Measurements from ENCODE around the gene TP53.

The TP53 gene

DNA sequence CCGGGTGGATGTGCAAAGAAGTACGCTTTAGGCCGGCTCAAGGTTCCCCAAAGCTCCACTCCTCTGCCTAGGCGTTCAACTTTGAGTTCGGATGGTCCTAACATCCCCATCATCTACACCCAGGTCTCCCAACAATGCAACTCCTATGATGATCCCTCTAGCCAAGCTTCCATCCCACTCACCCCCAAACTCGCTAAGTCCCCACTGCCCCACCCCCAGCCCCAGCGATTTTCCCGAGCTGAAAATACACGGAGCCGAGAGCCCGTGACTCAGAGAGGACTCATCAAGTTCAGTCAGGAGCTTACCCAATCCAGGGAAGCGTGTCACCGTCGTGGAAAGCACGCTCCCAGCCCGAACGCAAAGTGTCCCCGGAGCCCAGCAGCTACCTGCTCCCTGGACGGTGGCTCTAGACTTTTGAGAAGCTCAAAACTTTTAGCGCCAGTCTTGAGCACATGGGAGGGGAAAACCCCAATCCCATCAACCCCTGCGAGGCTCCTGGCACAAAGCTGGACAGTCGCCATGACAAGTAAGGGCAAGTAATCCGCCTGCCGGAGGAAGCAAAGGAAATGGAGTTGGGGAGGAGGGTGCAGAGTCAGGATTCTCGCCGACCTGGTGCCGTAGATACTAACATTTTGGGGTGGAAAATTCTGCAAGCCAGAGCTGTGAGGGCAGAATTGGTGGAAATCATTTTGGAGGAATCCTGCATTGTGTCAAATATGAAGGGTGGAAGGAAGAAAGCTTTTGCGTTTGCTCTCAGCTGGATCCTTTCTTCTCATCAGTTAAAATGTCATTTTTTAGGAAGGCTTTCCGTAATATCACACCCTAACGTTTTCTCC is at the start of gene TP53:
TP53 (minus strand) TSS at position 419 of the 836 bp plus-strand sequence. CDS start 10,896 bp downstream, outside the sequence.
- H3K27ac Mint-ChIP-seq: peak within 1 kb of the TSS; percentile 99
- peaks cover 39% of the 10 kb centered on the region for H3K4me1 Mint-ChIP-seq (ENCODE audit: low read depth)
- H3K27me3 Mint-ChIP-seq: no peaks in the 10 kb centered on the region
- no peaks in the 10 kb centered on the region for H3K9me3 Mint-ChIP-seq (ENCODE audit: low read depth)
- H3K4me3 Mint-ChIP-seq: peak within 1 kb of the TSS; percentile 98
- H3K36me3 Mint-ChIP-seq: peaks cover 9% of the 10 kb centered on the region

DNA sequence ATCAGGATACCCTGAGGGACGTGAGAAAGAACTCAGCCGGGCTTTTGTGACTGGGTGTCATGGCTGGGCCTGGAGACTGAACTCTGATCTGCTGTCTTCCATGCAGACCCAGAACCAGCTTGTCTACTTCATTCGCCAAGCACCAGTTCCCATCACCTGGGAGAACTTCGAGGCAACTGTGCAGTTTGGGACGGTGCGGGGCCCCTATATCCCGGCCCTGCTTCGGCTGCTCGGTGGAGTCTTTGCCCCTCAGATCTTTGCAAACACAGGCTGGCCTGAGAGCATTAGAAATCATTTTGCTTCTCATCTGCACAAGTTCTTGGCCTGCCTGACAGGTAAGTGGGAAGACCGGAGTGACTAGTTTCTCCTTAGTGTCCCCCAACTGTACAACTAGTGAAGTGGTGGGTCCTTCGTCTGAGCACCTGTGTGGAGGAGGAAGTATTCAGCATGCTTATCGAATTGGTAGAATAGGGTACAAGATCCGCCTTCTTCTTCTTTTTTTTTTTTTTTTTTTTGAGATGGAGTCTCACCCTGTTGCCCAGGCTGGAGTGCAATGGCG is 45.8 kb upstream of the TP53 start:
- no peaks in the 10 kb centered on the region for H3K9me3 Mint-ChIP-seq (ENCODE audit: low read depth)
- H3K27ac Mint-ChIP-seq: no peak overlapping the region
- H3K27me3 Mint-ChIP-seq: peaks cover 2% of the 10 kb centered on the region
- no peak overlapping the region for H3K4me3 Mint-ChIP-seq
- H3K36me3 Mint-ChIP-seq: no peaks in the 10 kb centered on the region
- H3K4me1 Mint-ChIP-seq (ENCODE audit: low read depth): no peaks in the 10 kb centered on the region

DNA sequence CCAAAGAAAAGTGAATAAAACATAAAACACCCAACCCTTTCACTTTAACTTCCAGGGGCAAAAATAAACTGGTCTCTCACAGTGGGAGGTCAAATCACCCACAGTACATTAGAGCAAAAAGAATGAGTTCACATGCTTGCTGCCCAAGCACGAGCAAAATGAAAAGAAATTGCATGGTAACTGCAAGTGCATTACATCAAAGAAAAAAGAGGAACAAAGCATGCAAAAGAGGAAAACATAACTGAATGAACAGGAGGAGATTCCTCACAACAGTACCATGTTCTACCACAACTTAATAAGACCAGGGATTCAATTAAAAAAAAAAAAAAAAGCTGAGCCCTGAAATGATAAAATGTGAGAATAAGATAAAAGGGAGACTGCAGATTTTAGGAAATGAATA is 42.5 kb upstream of the TP53 start:
- H3K4me3 Mint-ChIP-seq: no peak overlapping the region
- H3K9me3 Mint-ChIP-seq (ENCODE audit: low read depth): no peaks in the 10 kb centered on the region
- peaks cover 11% of the 10 kb centered on the region for H3K27me3 Mint-ChIP-seq
- no peak overlapping the region for H3K27ac Mint-ChIP-seq
- no peaks in the 10 kb centered on the region for H3K36me3 Mint-ChIP-seq
- no peaks in the 10 kb centered on the region for H3K4me1 Mint-ChIP-seq (ENCODE audit: low read depth)

DNA sequence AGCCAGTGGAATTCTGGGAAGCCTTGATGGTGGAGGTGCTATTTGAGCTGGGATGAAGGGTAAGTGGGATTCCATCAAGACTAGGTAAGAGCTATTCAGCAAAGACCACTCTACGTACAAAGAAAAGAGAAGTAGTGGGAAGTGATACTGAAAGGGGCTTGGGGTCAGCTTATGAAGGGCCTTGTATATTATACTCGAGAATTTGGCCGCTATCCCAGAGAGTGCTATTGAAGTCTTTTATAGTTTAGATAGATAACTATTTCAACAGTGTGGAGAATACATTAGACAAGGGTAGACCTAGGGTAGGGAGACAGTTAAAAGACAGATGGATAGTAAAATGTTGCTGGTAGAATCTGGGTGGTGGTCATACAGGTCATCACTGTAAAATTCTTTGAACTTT is 40.6 kb upstream of the TP53 start:
- no peaks in the 10 kb centered on the region for H3K9me3 Mint-ChIP-seq (ENCODE audit: low read depth)
- H3K27me3 Mint-ChIP-seq: peaks cover 17% of the 10 kb centered on the region

DNA sequence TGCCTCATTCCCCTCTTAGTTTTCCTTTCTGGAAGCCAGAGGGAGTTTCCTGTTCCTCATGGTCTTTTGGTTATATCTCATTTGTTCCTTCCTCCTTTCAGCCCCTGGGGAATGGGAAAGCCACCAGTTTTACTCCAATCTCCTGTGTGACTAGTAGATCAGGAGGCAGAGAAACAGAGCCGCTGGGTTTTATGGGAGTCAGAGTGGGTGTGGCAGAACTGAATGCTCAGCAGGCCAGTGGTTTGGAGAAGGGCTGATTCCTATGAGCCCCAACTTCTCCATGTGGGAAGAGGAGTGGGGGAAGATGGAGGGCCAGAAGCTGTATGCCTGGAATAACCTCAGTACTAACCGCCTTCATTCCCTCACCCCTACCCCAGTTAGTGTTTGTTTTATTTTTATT is 34.3 kb upstream of the TP53 start:
- H3K9me3 Mint-ChIP-seq (ENCODE audit: low read depth): no peaks in the 10 kb centered on the region
- H3K4me1 Mint-ChIP-seq (ENCODE audit: low read depth): peaks cover 13% of the 10 kb centered on the region
- peaks cover 28% of the 10 kb centered on the region for H3K27me3 Mint-ChIP-seq
- no peak overlapping the region for H3K27ac Mint-ChIP-seq
- no peaks in the 10 kb centered on the region for H3K36me3 Mint-ChIP-seq
- H3K4me3 Mint-ChIP-seq: no peak overlapping the region

More for the DNA sequence above, 40.6 kb upstream of the TP53 start:
- Mint-ChIP-seq H3K4me3 (no peak overlapping the region), H3K4me1 (ENCODE audit: low read depth) (no peaks in the 10 kb centered on the region), H3K27ac (no peak overlapping the region), H3K36me3 (no peaks in the 10 kb centered on the region)

DNA sequence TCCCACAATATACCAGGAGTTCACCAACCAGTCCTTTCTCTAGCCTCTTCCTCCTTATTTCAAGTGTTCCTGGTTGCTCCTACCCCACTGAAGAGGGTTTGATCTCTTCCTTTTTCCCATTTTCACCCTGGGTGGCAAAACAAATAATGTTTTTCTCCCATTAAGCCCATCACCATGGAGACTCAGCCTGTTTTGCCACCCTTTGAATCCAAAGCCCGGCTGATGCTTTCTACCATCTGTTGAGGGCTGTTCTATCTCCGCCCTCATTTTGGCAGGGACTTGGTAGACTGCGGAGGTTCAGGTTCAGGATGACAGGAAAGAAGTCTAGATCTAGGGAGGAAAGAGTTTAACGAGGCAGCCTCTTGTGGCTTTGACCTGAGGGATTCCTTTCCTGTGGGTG is 32.8 kb upstream of the TP53 start:
- no peaks in the 10 kb centered on the region for H3K9me3 Mint-ChIP-seq (ENCODE audit: low read depth)
- no peaks in the 10 kb centered on the region for H3K36me3 Mint-ChIP-seq
- H3K27ac Mint-ChIP-seq: no peak overlapping the region
- H3K27me3 Mint-ChIP-seq: peaks cover 31% of the 10 kb centered on the region
- H3K4me1 Mint-ChIP-seq (ENCODE audit: low read depth): peaks cover 17% of the 10 kb centered on the region
- H3K4me3 Mint-ChIP-seq: no peak overlapping the region

DNA sequence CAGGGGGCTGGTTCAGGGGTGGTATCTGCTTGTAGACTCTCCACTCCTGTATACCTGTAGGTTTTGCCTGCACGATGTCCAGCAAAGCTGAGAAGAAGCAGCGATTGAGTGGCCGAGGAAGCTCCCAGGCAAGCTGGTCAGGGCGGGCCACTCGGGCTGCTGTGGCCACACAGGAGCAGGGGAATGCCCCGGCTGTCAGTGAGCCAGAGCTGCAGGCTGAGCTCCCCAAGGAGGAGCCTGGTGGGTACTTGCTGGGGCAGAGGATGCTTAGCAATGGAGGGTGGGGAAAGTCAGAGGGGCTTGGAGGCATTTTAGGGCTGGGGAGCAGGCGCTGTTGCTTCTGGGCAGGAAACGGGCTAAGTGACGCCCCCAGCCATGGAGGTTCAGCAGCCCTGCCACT is 32.4 kb upstream of the TP53 start:
- Mint-ChIP-seq H3K27me3 (peaks cover 31% of the 10 kb centered on the region), H3K4me3 (no peak overlapping the region), H3K27ac (no peak overlapping the region), H3K36me3 (no peaks in the 10 kb centered on the region), H3K9me3 (ENCODE audit: low read depth) (no peaks in the 10 kb centered on the region), H3K4me1 (ENCODE audit: low read depth) (peaks cover 17% of the 10 kb centered on the region)

DNA sequence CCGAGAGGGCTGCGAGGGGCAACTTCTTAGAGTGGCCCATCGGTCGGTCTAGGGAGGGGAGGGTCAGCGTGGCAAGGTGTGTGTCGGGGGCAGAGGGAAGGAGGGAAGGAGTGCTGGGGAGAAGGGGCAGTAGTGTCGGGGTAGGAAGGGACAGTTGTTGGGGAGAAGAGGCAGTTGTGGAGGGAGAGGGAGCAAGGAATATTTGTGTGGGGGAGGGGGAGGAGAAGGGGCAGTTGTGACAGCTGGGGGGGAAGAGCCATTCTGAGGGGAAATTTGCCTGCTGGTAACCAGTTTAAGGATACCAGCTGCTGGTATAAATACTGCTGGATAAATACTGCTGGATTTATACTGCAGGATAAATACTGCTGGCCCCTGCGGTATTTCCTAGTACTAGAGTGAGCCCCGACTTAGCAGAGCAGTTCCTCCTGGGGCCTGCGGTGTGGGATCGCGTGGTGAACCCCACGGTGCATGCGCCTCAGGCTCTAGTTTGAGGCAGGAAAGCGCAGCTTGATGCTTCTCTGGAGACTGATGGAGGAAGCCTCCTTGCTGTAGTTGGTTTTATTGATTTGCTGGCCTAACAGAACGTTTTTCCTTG is 30.6 kb upstream of the TP53 start:
- H3K36me3 Mint-ChIP-seq: no peaks in the 10 kb centered on the region
- no peaks in the 10 kb centered on the region for H3K9me3 Mint-ChIP-seq (ENCODE audit: low read depth)
- peaks cover 18% of the 10 kb centered on the region for H3K4me1 Mint-ChIP-seq (ENCODE audit: low read depth)
- peak overlapping the region; percentile 80 for H3K4me3 Mint-ChIP-seq
- peaks cover 31% of the 10 kb centered on the region for H3K27me3 Mint-ChIP-seq
- H3K27ac Mint-ChIP-seq: no peak overlapping the region

DNA sequence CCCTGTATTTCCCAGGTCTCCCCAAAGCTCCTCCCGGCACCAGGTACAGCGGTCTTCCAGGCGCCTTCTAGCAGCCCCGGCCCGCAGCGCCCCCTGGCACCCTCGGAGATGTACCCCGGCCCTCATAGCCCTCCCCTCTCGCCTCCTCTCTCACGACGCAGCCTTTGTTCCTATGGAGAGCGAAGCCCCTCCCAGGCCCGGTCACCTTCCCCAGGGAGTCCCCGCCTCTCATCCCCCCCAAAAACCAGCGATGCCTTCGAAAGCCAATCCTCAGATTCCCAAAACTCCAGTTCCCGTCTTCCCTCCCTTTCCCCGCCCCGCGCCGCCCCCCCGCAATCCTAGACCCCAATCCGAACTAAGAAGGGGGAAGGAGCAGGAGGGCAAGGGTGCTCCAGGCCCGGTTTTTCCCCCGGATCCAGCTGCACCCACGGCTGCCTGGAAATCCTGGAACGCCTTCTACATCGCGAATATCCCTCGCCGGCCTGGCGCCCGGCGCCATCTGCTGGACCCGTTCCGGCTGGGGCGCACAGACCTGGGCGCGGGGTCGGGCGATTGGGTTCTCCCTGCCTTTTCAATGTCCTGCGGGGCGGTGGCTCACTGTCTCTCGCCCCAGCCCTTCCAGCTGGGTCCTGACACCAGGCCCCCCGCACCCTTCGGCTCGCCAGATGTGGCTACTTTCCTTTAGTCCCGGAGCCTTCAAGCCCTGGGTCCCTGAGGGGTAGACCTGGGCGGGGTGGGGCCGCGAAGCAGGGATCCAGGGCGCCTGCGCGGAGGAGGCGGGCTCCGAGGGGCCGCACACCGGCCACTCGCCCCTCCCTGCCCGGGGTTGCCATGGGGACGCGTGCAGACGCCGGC is 29.8 kb upstream of the TP53 start, which contains the start of gene DNAH2:
DNAH2 (plus strand) TSS at position 844 of the 855 bp plus-strand sequence. CDS start 1,991 bp downstream, outside the sequence.
- Mint-ChIP-seq H3K9me3 (ENCODE audit: low read depth) (no peaks in the 10 kb centered on the region), H3K36me3 (no peaks in the 10 kb centered on the region), H3K4me1 (ENCODE audit: low read depth) (peaks cover 20% of the 10 kb centered on the region), H3K27ac (no peak within 1 kb of the TSS), H3K4me3 (peak within 1 kb of the TSS; percentile 80), H3K27me3 (peaks cover 29% of the 10 kb centered on the region)

DNA sequence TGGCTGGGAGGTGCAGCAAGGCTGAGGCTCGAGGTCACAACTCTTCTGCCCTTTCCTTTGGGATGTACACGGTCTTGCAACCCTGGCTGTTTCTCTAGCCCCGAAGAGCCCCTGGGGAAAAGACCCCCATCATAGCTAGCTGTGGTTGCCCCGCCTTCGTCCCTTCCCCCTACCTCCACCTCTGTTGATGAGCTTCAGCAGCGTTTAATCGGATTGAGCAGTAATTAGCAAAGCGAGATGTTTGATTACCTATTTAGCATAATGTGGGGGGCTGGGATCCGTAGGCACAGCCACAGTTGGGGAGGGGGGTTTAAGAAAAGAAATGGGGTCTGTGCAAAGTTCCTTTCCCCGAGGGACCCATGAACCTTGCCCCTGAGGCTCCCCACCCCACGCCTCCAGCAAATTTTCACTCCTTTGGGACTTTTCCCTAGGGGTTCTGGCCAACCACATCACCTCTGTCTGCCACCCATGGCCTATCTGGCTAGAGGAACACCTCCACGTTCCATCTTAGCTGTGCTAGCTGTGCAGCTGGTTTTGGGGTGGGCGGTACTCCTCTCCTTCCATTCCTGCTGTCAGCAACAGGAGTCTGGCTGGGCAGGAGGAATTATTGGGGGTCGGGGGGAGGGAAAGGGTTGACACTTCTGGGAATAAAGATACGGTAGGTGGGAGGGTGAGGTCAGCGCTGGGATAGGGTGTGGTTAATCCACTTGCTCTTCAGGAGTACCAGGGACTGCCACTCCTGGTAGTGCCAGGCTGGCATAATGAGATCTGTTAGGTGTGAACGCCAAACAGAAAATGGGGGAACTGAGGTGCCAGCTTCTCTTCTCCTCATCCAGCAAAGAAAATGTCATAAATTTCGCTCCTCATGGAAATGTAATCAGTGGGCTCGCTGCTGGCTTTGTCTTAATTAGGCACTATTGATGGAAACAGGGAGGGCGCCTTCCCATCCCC is 28.9 kb upstream of the TP53 start:
- Mint-ChIP-seq H3K4me3 (peak overlapping the region; percentile 74), H3K4me1 (ENCODE audit: low read depth) (peaks cover 22% of the 10 kb centered on the region), H3K27me3 (peaks cover 33% of the 10 kb centered on the region), H3K27ac (no peak overlapping the region), H3K36me3 (peaks cover 3% of the 10 kb centered on the region), H3K9me3 (ENCODE audit: low read depth) (no peaks in the 10 kb centered on the region)

DNA sequence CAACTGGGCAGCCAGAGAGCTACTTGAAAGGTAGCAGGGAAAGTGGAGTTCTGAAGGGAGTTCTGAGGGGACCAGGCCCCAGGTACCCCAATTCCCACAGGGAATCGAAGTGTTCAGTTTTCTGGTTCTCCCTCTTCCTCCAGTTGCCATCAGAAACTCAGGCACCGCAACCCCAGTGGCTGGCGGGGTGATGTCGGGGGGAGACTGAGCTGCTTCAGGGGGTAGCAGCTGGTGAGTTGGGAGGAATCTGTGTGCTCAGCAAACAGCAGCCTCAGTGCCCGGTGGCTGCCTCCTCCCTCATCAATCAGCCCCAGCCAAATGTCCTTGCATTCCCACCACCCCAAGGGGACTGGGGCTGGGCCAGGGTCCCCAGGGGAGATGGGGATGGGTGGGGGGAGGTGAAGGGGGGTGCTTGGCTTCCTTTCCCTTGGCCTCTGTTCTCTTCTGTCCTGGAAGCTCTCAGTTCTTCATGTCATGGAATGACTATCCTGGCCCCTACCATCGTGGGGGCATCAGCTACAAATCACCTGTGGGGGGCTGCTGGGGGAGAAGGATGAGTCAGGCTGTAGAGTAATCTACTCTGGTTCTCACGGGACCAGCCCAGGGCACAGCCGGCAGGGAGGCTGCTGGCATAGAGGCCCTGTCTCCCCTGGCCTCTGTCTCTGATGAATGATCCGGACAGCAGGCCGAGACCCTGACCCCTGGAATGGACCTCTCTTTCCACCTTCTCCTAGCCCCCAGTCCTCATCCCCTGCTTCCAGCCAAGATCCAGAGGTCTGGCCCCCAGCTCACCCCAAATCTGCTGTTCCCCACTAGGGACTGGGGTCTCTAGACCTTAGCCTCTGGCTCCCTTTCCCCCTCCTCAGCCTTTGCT is 27.7 kb upstream of the TP53 start:
- Mint-ChIP-seq H3K27me3 (peaks cover 29% of the 10 kb centered on the region), H3K4me3 (no peak overlapping the region), H3K36me3 (peaks cover 3% of the 10 kb centered on the region), H3K27ac (no peak overlapping the region), H3K9me3 (ENCODE audit: low read depth) (no peaks in the 10 kb centered on the region), H3K4me1 (ENCODE audit: low read depth) (peaks cover 31% of the 10 kb centered on the region)

DNA sequence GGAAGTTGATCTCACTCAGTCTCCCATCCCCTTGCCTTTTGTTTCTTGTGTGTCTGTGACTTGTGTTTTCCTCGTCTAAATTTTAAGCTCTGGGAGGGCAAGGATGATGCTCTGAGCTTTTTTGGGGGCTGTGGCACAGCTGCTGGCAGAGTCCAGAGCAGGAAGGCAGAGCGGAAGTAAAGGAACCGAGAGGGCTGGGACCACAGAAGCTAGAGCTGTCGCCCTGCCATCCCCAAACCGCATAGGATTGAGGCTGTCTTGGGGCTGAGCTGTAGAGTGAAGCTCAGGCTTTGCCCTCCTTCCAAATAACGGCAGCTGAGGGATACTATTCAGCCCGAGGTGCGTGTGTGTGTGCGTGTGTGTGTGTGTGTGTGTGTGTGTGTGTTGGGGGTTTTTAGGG is 26.5 kb upstream of the TP53 start:
- Mint-ChIP-seq H3K9me3 (ENCODE audit: low read depth) (no peaks in the 10 kb centered on the region), H3K27ac (no peak overlapping the region), H3K4me3 (no peak overlapping the region), H3K4me1 (ENCODE audit: low read depth) (peaks cover 33% of the 10 kb centered on the region), H3K36me3 (peaks cover 3% of the 10 kb centered on the region), H3K27me3 (peaks cover 28% of the 10 kb centered on the region)

DNA sequence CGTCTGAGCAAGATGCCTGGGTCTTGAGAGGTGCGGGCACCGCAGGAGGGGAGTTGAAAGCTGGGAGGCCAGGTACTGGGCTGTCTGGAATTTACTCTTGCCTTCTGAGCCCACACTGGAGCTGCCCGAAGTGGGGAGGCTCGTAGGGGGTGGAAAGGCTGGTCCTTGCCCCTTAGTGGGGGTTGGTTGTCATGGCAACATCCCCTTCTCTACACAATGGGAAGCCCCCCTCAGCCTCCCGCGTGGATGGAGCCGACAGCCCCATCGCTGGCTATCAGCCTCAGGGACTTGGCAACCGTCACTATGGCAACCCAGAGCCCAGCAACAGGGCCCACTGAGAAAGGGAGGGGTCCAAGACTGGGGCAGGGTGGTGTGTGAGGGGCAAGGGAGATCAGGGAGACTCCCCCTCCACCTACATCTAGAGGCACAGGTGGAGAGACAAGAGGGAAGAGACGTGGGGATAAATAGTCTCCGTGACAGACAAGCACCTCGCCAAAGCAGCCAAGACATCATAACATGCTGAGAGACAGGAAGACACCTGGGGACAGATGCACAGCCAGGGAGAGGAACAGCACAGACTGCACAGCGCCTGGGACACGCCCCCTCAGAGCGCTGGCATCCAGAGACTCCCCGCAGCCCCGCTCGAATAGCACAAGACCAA is 25.0 kb upstream of the TP53 start:
- H3K9me3 Mint-ChIP-seq (ENCODE audit: low read depth): no peaks in the 10 kb centered on the region
- no peak overlapping the region for H3K27ac Mint-ChIP-seq
- peaks cover 21% of the 10 kb centered on the region for H3K27me3 Mint-ChIP-seq
- peaks cover 22% of the 10 kb centered on the region for H3K4me1 Mint-ChIP-seq (ENCODE audit: low read depth)
- peaks cover 3% of the 10 kb centered on the region for H3K36me3 Mint-ChIP-seq
- no peak overlapping the region for H3K4me3 Mint-ChIP-seq

Measured in activated naive CD8-positive, alpha-beta T cell (primary cell).